HepG2 (cell line): ENCODE results near the gene SCARB2. TPM values are rescaled to one million over a fixed set of nuclear protein-coding genes. Genes with fewer than 3 reads are reported as not detected.
A peak's percentile ranks its signal among the peaks of the same experiment; 100 is the strongest.

Experiments
- BRCA1 ChIP-seq: sonication (generic); formaldehyde crosslinking; IDR thresholded peaks from 2 replicates; pipeline ENCODE4 v1.4.0; 2020; ENCODE audit warnings: missing genetic modification reagents
- DNMT1 ChIP-seq: sonication (generic); formaldehyde crosslinking; IDR thresholded peaks from 2 replicates; pipeline ENCODE4 v1.5.1; 2020; ENCODE audit warnings: mild to moderate bottlenecking, missing genetic modification reagents
- MBD4 ChIP-seq: IDR thresholded peaks from 2 replicates; pipeline ENCODE4 v1.6.1; 2012; ENCODE audit warnings: low read length, inconsistent platforms, borderline replicate concordance
- NFE2 ChIP-seq: sonication (generic); formaldehyde crosslinking; IDR thresholded peaks from 2 replicates; pipeline ENCODE4 v1.4.0; 2020; ENCODE audit warnings: missing genetic modification reagents
- PCBP1 ChIP-seq: fragments of 200-400 bp; formaldehyde crosslinking; IDR thresholded peaks from 2 replicates; pipeline ENCODE4 v1.6.1; 2017; ENCODE audit warnings: mild to moderate bottlenecking, low read depth, low read length, borderline replicate concordance
- STAG1 ChIP-seq: sonication (generic); formaldehyde crosslinking; IDR thresholded peaks from 2 replicates; pipeline ENCODE4 v1.4.0; 2020; ENCODE audit warnings: missing genetic modification reagents
- THYN1 ChIP-seq: sonication (generic); formaldehyde crosslinking; IDR thresholded peaks from 2 replicates; pipeline ENCODE4 v1.8.1; 2023; ENCODE audit warnings: low read depth, mild to moderate bottlenecking, moderate library complexity, missing genetic modification reagents, borderline replicate concordance
- ZFP36L1 ChIP-seq: sonication (generic); formaldehyde crosslinking; IDR thresholded peaks from 2 replicates; pipeline ENCODE4 v1.8.0; 2022; ENCODE audit warnings: mild to moderate bottlenecking, missing genetic modification reagents, moderate library complexity
- ZNF121 ChIP-seq: sonication (generic); formaldehyde crosslinking; IDR thresholded peaks from 2 replicates; pipeline ENCODE4 v1.5.0; 2020; ENCODE audit warnings: mild to moderate bottlenecking, missing genetic modification reagents
- ZNF326 ChIP-seq: sonication (generic); formaldehyde crosslinking; IDR thresholded peaks from 2 replicates; pipeline ENCODE4 v1.4.0; 2020; ENCODE audit warnings: missing genetic modification reagents, borderline replicate concordance
- ZNF337 ChIP-seq: sonication (generic); formaldehyde crosslinking; IDR thresholded peaks from 2 replicates; pipeline ENCODE4 v1.5.1; 2020; ENCODE audit warnings: missing genetic modification reagents, low read depth, mild to moderate bottlenecking, borderline replicate concordance
- ZNF354B ChIP-seq: sonication (generic); formaldehyde crosslinking; IDR thresholded peaks from 2 replicates; pipeline ENCODE4 v1.8.0; 2022; ENCODE audit warnings: mild to moderate bottlenecking, missing genetic modification reagents
- ZNF468 ChIP-seq: sonication (generic); formaldehyde crosslinking; IDR thresholded peaks from 2 replicates; pipeline ENCODE4 v1.8.0; 2022; ENCODE audit warnings: mild to moderate bottlenecking, moderate library complexity, missing genetic modification reagents
- polyA plus RNA-seq, 8 experiments: library from polyadenylated mRNA; depleted of rRNA in 3 of 8; stranded (reverse) in 7 of 8; unstranded in 1 of 8; fragments of >200 nt; fragmentation: Illumina TruSeq in 4 of 8; extraction: Trizol in 4 of 8; gene quantifications; 2 replicates each; pipeline versions ENCODE4 v1.2.1 to v1.2.3, GENCODE V29; 2011 to 2016; ENCODE audit warnings: low read depth in 4 of 8, missing spikeins in 1 of 8, mixed read lengths in 1 of 8; ENCODE audit not compliant: insufficient read depth in 1 of 8
- total RNA-seq, 5 experiments: library from RNA; depleted of rRNA; stranded (reverse); fragments of >200 nt; fragmentation: Illumina TruSeq; extraction: Trizol; gene quantifications; 2 replicates each; pipeline ENCODE4 v1.2.3, GENCODE V29; 2016; ENCODE audit warnings: low read depth in 1 of 5
- TF ChIP-seq, protein P1 (sequence below): sonication (generic); formaldehyde crosslinking; conservative IDR thresholded peaks from 2 replicates; pipeline ENCODE4 v1.4.0; 2020; ENCODE audit warnings: missing genetic modification reagents
- TF ChIP-seq, protein P2 (sequence below): sonication (generic); formaldehyde crosslinking; IDR thresholded peaks from 2 replicates; pipeline ENCODE4 v1.9.0; 2021; ENCODE audit warnings: mild to moderate bottlenecking, missing genetic modification reagents
- TF ChIP-seq, protein P3 (sequence below): sonication (generic); formaldehyde crosslinking; IDR thresholded peaks from 2 replicates; pipeline ENCODE4 v1.4.0; 2020; ENCODE audit warnings: missing genetic modification reagents, borderline replicate concordance
- TF ChIP-seq, protein P4 (sequence below): sonication (generic); formaldehyde crosslinking; IDR thresholded peaks from 2 replicates; pipeline ENCODE4 v1.4.0; 2020; ENCODE audit warnings: missing genetic modification reagents, low read depth, mild to moderate bottlenecking, borderline replicate concordance

Gene SCARB2
- total and polyA plus RNA-seq, 2 of the 13 experiments (the other 11 are each of a cell fraction or from before 2014, with no cell fraction given): 40.6 to 43.4 TPM

DNA sequence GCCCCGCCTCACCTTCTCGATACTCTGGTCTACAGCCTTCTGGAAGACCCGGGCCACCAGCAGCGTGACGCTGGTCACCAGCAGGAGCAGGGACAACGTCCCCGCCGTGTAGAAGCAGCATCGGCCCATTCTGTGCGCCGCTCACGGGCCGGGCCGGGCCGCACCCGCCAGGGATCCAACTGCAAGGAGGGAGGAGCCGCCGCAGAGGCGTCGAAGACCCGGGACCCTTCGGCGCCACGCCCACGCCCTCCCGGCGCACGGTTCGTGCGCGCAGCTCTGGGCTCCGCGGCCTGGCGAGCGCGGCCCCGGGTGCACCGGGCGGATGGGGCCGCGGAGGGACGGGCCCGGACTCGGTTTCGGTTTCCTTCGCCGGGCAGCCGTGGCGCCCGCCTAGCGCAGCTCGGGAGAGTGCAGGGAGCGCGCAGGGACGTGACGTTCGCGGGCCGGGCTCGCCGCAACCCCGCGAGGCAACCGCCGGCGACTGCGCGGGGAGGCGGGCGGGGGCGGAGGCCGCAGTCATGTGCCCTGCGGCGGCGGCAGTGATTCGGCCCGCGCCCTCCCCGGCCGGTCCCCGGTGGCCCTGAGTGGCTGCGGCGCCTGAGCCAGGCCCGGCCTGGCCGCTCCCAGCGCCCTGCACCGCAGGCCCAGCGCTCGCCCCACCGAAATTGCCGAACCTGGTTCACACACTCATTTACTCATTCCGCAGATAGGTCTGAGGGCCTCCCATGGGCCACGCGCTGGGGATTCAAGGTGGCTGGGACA, at the start of gene SCARB2 (continued):
- TF ChIP-seq, protein P1, sequence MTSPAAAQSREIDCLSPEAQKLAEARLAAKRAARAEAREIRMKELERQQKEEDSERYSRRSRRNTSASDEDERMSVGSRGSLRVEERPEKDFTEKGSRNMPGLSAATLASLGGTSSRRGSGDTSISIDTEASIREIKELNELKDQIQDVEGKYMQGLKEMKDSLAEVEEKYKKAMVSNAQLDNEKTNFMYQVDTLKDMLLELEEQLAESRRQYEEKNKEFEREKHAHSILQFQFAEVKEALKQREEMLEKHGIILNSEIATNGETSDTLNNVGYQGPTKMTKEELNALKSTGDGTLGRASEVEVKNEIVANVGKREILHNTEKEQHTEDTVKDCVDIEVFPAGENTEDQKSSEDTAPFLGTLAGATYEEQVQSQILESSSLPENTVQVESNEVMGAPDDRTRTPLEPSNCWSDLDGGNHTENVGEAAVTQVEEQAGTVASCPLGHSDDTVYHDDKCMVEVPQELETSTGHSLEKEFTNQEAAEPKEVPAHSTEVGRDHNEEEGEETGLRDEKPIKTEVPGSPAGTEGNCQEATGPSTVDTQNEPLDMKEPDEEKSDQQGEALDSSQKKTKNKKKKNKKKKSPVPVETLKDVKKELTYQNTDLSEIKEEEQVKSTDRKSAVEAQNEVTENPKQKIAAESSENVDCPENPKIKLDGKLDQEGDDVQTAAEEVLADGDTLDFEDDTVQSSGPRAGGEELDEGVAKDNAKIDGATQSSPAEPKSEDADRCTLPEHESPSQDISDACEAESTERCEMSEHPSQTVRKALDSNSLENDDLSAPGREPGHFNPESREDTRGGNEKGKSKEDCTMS: no peak
- TF ChIP-seq THYN1 (no peak), MBD4 (no peak), BRCA1 (CRISPR knock-in tag) (no peak; the same call in 1 of the 2 replicates), PCBP1 (no peak), STAG1 (CRISPR knock-in tag) (no peak), ZNF337 (CRISPR knock-in tag) (no peak), ZNF468 (CRISPR knock-in tag) (no peak), ZNF326 (CRISPR knock-in tag) (no peak), ZFP36L1 (CRISPR knock-in tag) (peak; percentile 49; the same call in 1 of the 2 replicates), DNMT1 (CRISPR knock-in tag) (no peak), ZNF354B (CRISPR knock-in tag) (no peak), NFE2 (CRISPR knock-in tag) (no peak), ZNF121 (CRISPR knock-in tag) (peak; percentile 34; the same call in 1 of the 2 replicates)
- TF ChIP-seq, protein P2, sequence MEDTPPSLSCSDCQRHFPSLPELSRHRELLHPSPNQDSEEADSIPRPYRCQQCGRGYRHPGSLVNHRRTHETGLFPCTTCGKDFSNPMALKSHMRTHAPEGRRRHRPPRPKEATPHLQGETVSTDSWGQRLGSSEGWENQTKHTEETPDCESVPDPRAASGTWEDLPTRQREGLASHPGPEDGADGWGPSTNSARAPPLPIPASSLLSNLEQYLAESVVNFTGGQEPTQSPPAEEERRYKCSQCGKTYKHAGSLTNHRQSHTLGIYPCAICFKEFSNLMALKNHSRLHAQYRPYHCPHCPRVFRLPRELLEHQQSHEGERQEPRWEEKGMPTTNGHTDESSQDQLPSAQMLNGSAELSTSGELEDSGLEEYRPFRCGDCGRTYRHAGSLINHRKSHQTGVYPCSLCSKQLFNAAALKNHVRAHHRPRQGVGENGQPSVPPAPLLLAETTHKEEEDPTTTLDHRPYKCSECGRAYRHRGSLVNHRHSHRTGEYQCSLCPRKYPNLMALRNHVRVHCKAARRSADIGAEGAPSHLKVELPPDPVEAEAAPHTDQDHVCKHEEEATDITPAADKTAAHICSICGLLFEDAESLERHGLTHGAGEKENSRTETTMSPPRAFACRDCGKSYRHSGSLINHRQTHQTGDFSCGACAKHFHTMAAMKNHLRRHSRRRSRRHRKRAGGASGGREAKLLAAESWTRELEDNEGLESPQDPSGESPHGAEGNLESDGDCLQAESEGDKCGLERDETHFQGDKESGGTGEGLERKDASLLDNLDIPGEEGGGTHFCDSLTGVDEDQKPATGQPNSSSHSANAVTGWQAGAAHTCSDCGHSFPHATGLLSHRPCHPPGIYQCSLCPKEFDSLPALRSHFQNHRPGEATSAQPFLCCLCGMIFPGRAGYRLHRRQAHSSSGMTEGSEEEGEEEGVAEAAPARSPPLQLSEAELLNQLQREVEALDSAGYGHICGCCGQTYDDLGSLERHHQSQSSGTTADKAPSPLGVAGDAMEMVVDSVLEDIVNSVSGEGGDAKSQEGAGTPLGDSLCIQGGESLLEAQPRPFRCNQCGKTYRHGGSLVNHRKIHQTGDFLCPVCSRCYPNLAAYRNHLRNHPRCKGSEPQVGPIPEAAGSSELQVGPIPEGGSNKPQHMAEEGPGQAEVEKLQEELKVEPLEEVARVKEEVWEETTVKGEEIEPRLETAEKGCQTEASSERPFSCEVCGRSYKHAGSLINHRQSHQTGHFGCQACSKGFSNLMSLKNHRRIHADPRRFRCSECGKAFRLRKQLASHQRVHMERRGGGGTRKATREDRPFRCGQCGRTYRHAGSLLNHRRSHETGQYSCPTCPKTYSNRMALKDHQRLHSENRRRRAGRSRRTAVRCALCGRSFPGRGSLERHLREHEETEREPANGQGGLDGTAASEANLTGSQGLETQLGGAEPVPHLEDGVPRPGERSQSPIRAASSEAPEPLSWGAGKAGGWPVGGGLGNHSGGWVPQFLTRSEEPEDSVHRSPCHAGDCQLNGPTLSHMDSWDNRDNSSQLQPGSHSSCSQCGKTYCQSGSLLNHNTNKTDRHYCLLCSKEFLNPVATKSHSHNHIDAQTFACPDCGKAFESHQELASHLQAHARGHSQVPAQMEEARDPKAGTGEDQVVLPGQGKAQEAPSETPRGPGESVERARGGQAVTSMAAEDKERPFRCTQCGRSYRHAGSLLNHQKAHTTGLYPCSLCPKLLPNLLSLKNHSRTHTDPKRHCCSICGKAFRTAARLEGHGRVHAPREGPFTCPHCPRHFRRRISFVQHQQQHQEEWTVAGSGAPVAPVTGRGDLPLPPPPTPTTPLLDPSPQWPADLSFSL (CRISPR knock-in tag): 0 out of 2 replicates have a peak, but pooled peaks have one; percentile 4
- TF ChIP-seq, protein P3, sequence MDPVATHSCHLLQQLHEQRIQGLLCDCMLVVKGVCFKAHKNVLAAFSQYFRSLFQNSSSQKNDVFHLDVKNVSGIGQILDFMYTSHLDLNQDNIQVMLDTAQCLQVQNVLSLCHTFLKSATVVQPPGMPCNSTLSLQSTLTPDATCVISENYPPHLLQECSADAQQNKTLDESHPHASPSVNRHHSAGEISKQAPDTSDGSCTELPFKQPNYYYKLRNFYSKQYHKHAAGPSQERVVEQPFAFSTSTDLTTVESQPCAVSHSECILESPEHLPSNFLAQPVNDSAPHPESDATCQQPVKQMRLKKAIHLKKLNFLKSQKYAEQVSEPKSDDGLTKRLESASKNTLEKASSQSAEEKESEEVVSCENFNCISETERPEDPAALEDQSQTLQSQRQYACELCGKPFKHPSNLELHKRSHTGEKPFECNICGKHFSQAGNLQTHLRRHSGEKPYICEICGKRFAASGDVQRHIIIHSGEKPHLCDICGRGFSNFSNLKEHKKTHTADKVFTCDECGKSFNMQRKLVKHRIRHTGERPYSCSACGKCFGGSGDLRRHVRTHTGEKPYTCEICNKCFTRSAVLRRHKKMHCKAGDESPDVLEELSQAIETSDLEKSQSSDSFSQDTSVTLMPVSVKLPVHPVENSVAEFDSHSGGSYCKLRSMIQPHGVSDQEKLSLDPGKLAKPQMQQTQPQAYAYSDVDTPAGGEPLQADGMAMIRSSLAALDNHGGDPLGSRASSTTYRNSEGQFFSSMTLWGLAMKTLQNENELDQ (CRISPR knock-in tag): no peak
- TF ChIP-seq, protein P4, sequence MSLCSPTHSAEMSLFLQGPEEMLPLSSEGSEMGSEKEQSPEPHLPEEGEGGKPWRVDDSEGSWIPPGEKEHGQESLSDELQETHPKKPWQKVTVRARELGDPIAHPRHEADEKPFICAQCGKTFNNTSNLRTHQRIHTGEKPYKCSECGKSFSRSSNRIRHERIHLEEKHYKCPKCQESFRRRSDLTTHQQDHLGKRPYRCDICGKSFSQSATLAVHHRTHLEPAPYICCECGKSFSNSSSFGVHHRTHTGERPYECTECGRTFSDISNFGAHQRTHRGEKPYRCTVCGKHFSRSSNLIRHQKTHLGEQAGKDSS (CRISPR knock-in tag): peak; percentile 64; the same call in 1 of the 2 replicates
